H1 (cell line): ENCODE data around the gene CDKN3. TPM values are rescaled to one million over a fixed set of nuclear protein-coding genes. Genes with fewer than 3 reads are reported as not detected.

Experiments used
- CTCF ChIA-PET: fragments of 300-600 bp; sonication (Branson Sonifier 250); formaldehyde crosslinking; loops from one replicate; lab custom pipeline; 2021; ENCODE audit not compliant: partially characterized antibody; lab: Charles Lee
- POLR2A ChIA-PET: fragments of 300-600 bp; sonication (Branson Sonifier 250); formaldehyde crosslinking; loops from one replicate; lab custom pipeline; 2021; ENCODE audit warnings: inconsistent platforms; ENCODE audit not compliant: partially characterized antibody; lab: Charles Lee
- DNase-seq, 2 experiments: peaks; one replicate each; pipeline versions ENCODE4 v3.0.0 to v3.0.0-alpha.2; 2010 to 2022; ENCODE audit warnings: low spot score in 2 of 2, low read depth in 1 of 2, mixed read lengths in 1 of 2
- FAIRE-seq: peaks from 2 replicates; lab custom pipeline; 2011; peaks lifted over from hg19 to GRCh38; lab: Jason Lieb, UNC
- H2AFZ ChIP-seq: 2 replicates; pipeline ENCODE4 v1.8.1; 2012; ENCODE audit warnings: low read length, inconsistent platforms
- H2AK5ac ChIP-seq: 2 replicates; pipeline ENCODE4 v1.6.1; 2013; ENCODE audit warnings: low read depth, low read length
- H2BK120ac ChIP-seq: replicated peaks from 2 replicates; pipeline ENCODE3; 2013; ENCODE audit warnings: low read depth, low read length, inconsistent platforms
- H2BK12ac ChIP-seq: 2 replicates; pipeline ENCODE4 v1.6.1; 2013; ENCODE audit warnings: low read depth, low read length
- H2BK15ac ChIP-seq: 2 replicates; pipeline ENCODE4 v1.6.1; 2013; ENCODE audit warnings: low read length
- H2BK20ac ChIP-seq: 2 replicates; pipeline ENCODE4 v1.6.1; 2013; ENCODE audit warnings: low read length
- H2BK5ac ChIP-seq: 2 replicates; pipeline ENCODE4 v1.6.1; 2013; ENCODE audit warnings: low read depth, low read length
- H3K14ac ChIP-seq: 2 replicates; pipeline ENCODE4 v1.6.1; 2013; ENCODE audit warnings: inconsistent platforms; ENCODE audit not compliant: insufficient read length
- H3K18ac ChIP-seq: 2 replicates; pipeline ENCODE4 v1.6.1; 2013; ENCODE audit warnings: low read length; ENCODE audit errors: extremely low read depth
- H3K23ac ChIP-seq: 2 replicates; pipeline ENCODE4 v1.6.1; 2013; ENCODE audit warnings: inconsistent platforms; ENCODE audit not compliant: insufficient read length
- H3K23me2 ChIP-seq: 2 replicates; pipeline ENCODE4 v1.6.1; 2013; ENCODE audit warnings: low read depth, low read length
- H3K27ac ChIP-seq: 2 replicates; pipeline ENCODE4 v1.6.1; 2011; ENCODE audit warnings: low read depth, low read length, inconsistent platforms
- H3K27me3 ChIP-seq, 4 experiments: replicated peaks in 1 of 4; 1 replicate in 1 of 4; 2 replicates in 3 of 4; pipeline versions ENCODE4 v1.6.1 to v1.8.1; 2011 to 2013; ENCODE audit warnings: low read length in 3 of 4, mild to moderate bottlenecking in 3 of 4, inconsistent platforms in 2 of 4, mixed read lengths in 2 of 4, moderate library complexity in 1 of 4; ENCODE audit not compliant: control insufficient read depth in 3 of 4, insufficient read depth in 3 of 4; ENCODE audit errors: extremely low read depth in 1 of 4
- H3K36me3 ChIP-seq, 4 experiments: 2 replicates each; pipeline versions ENCODE4 v1.6.1 to v1.8.1; 2011 to 2013; ENCODE audit warnings: mild to moderate bottlenecking in 4 of 4, low read length in 3 of 4, moderate library complexity in 2 of 4, control low read depth in 1 of 4, inconsistent platforms in 1 of 4; ENCODE audit not compliant: insufficient read depth in 4 of 4, control insufficient read depth in 2 of 4
- H3K4ac ChIP-seq: replicated peaks from 2 replicates; pipeline ENCODE3; 2013; ENCODE audit warnings: low read length, low read depth, mixed read lengths, inconsistent platforms; ENCODE audit not compliant: insufficient read length
- H3K4me1 ChIP-seq, 4 experiments: replicated peaks in 1 of 4; 1 replicate in 1 of 4; 2 replicates in 3 of 4; pipeline versions ENCODE4 v1.6.1 to v1.8.1; 2011 to 2013; ENCODE audit warnings: low read length in 3 of 4, inconsistent platforms in 2 of 4, mixed read lengths in 1 of 4; ENCODE audit not compliant: insufficient read depth in 4 of 4, control insufficient read depth in 3 of 4
- H3K4me2 ChIP-seq, 2 experiments: 2 replicates each; pipeline versions ENCODE4 v1.6.1 to v1.8.1; 2011 to 2013; ENCODE audit warnings: low read depth in 2 of 2, low read length in 2 of 2, control low read depth in 1 of 2, inconsistent platforms in 1 of 2, mild to moderate bottlenecking in 1 of 2; ENCODE audit not compliant: insufficient read depth in 1 of 2
- H3K4me3 ChIP-seq, 4 experiments: fragments of 200-600, 300-600 bp in 1 of 4; sonication (generic), shearing (Covaris generic), sonication (Bioruptor Twin) in 1 of 4; 2 replicates each; pipeline versions ENCODE4 v1.5.1 to v1.8.1; 2011 to 2016; ENCODE audit warnings: low read length in 4 of 4, low read depth in 3 of 4, control low read depth in 2 of 4, inconsistent platforms in 2 of 4, mild to moderate bottlenecking in 2 of 4, mixed read lengths in 1 of 4, moderate library complexity in 1 of 4; ENCODE audit not compliant: insufficient read depth in 2 of 4; ENCODE audit errors: extremely low read depth in 1 of 4
- H3K56ac ChIP-seq: replicated peaks from 2 replicates; pipeline ENCODE3; 2013; ENCODE audit warnings: low read depth, mild to moderate bottlenecking, mixed read lengths, low read length, inconsistent platforms; ENCODE audit not compliant: insufficient read length
- H3K79me1 ChIP-seq: 2 replicates; pipeline ENCODE4 v1.6.1; 2013; ENCODE audit warnings: low read depth, low read length, control low read depth
- H3K79me2 ChIP-seq, 2 experiments: 2 replicates each; pipeline versions ENCODE4 v1.6.1 to v1.8.1; 2012 to 2013; ENCODE audit warnings: low read length in 2 of 2, mild to moderate bottlenecking in 2 of 2, inconsistent platforms in 1 of 2; ENCODE audit not compliant: insufficient read depth in 2 of 2, control insufficient read depth in 1 of 2
- H3K9ac ChIP-seq, 4 experiments: replicated peaks in 1 of 4; 1 replicate in 1 of 4; 2 replicates in 3 of 4; pipeline versions ENCODE4 v1.6.1 to v1.8.1; 2011 to 2013; ENCODE audit warnings: low read depth in 3 of 4, low read length in 3 of 4, control low read depth in 2 of 4, mild to moderate bottlenecking in 2 of 4, moderate library complexity in 2 of 4, inconsistent platforms in 1 of 4; ENCODE audit errors: extremely low read depth in 1 of 4
- H3K9me3 ChIP-seq, 2 experiments: 2 replicates each; pipeline versions ENCODE4 v1.6.1 to v1.8.1; 2012 to 2013; ENCODE audit warnings: mild to moderate bottlenecking in 2 of 2, moderate library complexity in 2 of 2, control low read depth in 1 of 2, inconsistent platforms in 1 of 2, low read depth in 1 of 2, low read length in 1 of 2, mixed read lengths in 1 of 2; ENCODE audit not compliant: insufficient read depth in 2 of 2
- H4K20me1 ChIP-seq, 2 experiments: replicated peaks in 1 of 2; 2 replicates each; pipeline versions ENCODE3 to v1.8.1; 2011 to 2013; ENCODE audit warnings: inconsistent platforms in 2 of 2, low read length in 2 of 2, mild to moderate bottlenecking in 1 of 2; ENCODE audit not compliant: insufficient read depth in 2 of 2, control insufficient read depth in 1 of 2
- H4K5ac ChIP-seq: 2 replicates; pipeline ENCODE4 v1.6.1; 2013; ENCODE audit warnings: low read length, low read depth, mixed read lengths, inconsistent platforms; ENCODE audit not compliant: insufficient read length
- H4K8ac ChIP-seq: 2 replicates; pipeline ENCODE4 v1.8.0; 2013; ENCODE audit warnings: mild to moderate bottlenecking, moderate library complexity, low read length, inconsistent platforms; ENCODE audit not compliant: insufficient read depth; ENCODE audit errors: extremely low read depth
- H4K91ac ChIP-seq: replicated peaks from 2 replicates; pipeline ENCODE3; 2013; ENCODE audit warnings: low read length, mixed read lengths, inconsistent platforms; ENCODE audit not compliant: insufficient read length
- ATF2 ChIP-seq: IDR thresholded peaks from 2 replicates; pipeline ENCODE4 v1.6.1; 2012; ENCODE audit warnings: low read length, inconsistent platforms
- JUN ChIP-seq: IDR thresholded peaks from 2 replicates; pipeline ENCODE4 v1.6.1; 2011; ENCODE audit warnings: low read depth, mild to moderate bottlenecking, improper control_type of control experiment, low read length
- KDM5A ChIP-seq: fragments of 200-600 bp; IDR thresholded peaks from 2 replicates; pipeline ENCODE4 v1.7.1; 2012; ENCODE audit warnings: mild to moderate bottlenecking, low read length, inconsistent platforms, mixed read lengths
- MAFK ChIP-seq: IDR thresholded peaks from 2 replicates; pipeline ENCODE4 v1.6.1; 2012; ENCODE audit warnings: low read depth, mild to moderate bottlenecking, improper control_type of control experiment, low read length
- NANOG ChIP-seq: IDR thresholded peaks from 2 replicates; pipeline ENCODE4 v1.6.1; 2011; ENCODE audit warnings: low read length, low read depth, mild to moderate bottlenecking, inconsistent platforms; ENCODE audit not compliant: insufficient read depth, poor library complexity, severe bottlenecking
- PHF8 ChIP-seq: fragments of 200-600 bp; sonication (generic); conservative IDR thresholded peaks from 2 replicates; pipeline ENCODE4 v1.7.1; 2012; ENCODE audit warnings: low read depth, mild to moderate bottlenecking, inconsistent platforms, low read length, moderate library complexity
- SIRT6 ChIP-seq: IDR thresholded peaks from one replicate; pipeline ENCODE4 v1.7.1; 2012; ENCODE audit warnings: low read length, inconsistent platforms
- WGBS, 2 experiments: shearing (Covaris generic) in 1 of 2; methylation state at CpG; one replicate each; pipeline versions ENCODE4 v1.1.6 to v1.1.7; 2013 to 2015; ENCODE audit warnings: low lambda C conversion rate in 2 of 2, mixed read lengths in 2 of 2, inconsistent platforms in 1 of 2, low coverage in 1 of 2, missing lambda C conversion rate in 1 of 2; ENCODE audit not compliant: insufficient replicate concordance in 2 of 2, insufficient coverage in 1 of 2, insufficient read length in 1 of 2; ENCODE audit errors: extremely low coverage in 1 of 2, missing lambda C conversion rate in 1 of 2; 5-methylcytosine and 5-hydroxymethylcytosine counted together
- polyA plus RNA-seq, 7 experiments: library from polyadenylated mRNA; depleted of rRNA in 3 of 7; stranded (reverse) in 5 of 7; unstranded in 2 of 7; fragments of >200 nt in 5 of 7; fragments of 200-250 nt in 2 of 7; gene quantifications; 1 replicate in 5 of 7; 2 replicates in 1 of 7; 4 replicates in 1 of 7; pipeline versions ENCODE4 v1.2.1 to v1.2.3, GENCODE V29; 2011 to 2013; ENCODE audit warnings: missing spikeins in 2 of 7, mixed read lengths in 2 of 7
- total RNA-seq: library from RNA; stranded (reverse); fragmentation: NEBNext Ultra II Directional; extraction: Animal tissue kit (Norgen Biotek cat#: 25700); gene quantifications from 2 replicates; pipeline ENCODE4 v1.2.1, GENCODE V29; 2021

The CDKN3 gene
- total and polyA plus RNA-seq, 2 of the 8 experiments (the other 6 are each of a cell fraction or from before 2014, with no cell fraction given): 43.5 to 48.3 TPM

- Histone ChIP-seq H4K5ac (no peak overlapping the region), H3K14ac (no peak overlapping the region), H3K4me3 (no peak overlapping the region), H3K4me2 (no peak overlapping the region), H3K18ac (no peak overlapping the region), H3K36me3 (no peaks in the 10 kb centered on the region), H4K8ac (no peak overlapping the region), H3K23ac (no peak overlapping the region), H3K23me2 (no peaks in the 10 kb centered on the region), H3K9ac (no peak overlapping the region), H3K9me3 (no peaks in the 10 kb centered on the region), H3K27ac (no peak overlapping the region), H2BK5ac (no peak overlapping the region; the same call in 1 of the 2 replicates), H4K91ac (no peak overlapping the region), H2BK120ac (no peak overlapping the region), H2AFZ (no peak overlapping the region), H3K56ac (no peak overlapping the region), H3K4ac (no peak overlapping the region), H2BK15ac (no peak overlapping the region), H3K27me3 (no peaks in the 10 kb centered on the region), H3K4me1 (peaks cover 1 to 11% (median 3%) of the 10 kb centered on the region in 4 experiments; a peak in 3 of 7 replicates), H3K79me1 (no peaks in the 10 kb centered on the region), H3K79me2 (no peaks in the 10 kb centered on the region), H2BK20ac (no peak overlapping the region), H4K20me1 (no peaks in the 10 kb centered on the region), H2BK12ac (no peak overlapping the region), H2AK5ac (no peak overlapping the region)
- no peak for TF ChIP-seq MAFK
- no peak for TF ChIP-seq KDM5A
- TF ChIP-seq SIRT6: no peak
- no peak for TF ChIP-seq ATF2
- TF ChIP-seq PHF8: no peak
- no peak for TF ChIP-seq JUN
- TF ChIP-seq NANOG: no peak
- FAIRE-seq (no peak), DNase-seq (peak in 1 of 2 experiments; percentile 30)
- ChIA-PET CTCF (interaction anchor here (0.7 to 3.8 kb wide), 3 partner anchors 7 to 119 kb away, joined by 4 to 16 read pairs (median 4); no protein-coding TSS in a partner anchor), POLR2A (no interaction called here)
- 68% methylated on average over 7 of the region's 7 CpGs; no CpG with 5 or more reads in 1 of the 2 experiments for WGBS, 2 experiments
Measured at GRCh38 chr14:54374117-54374884, 22.5 kb upstream of the CDKN3 start.
